Ovary (tissue), 9 donors: ENCODE data around the gene GSX2. TPM values are rescaled to one million over a fixed set of nuclear protein-coding genes. Genes with fewer than 3 reads are reported as not detected.

Experiments
- DNase-seq, 5 donors: peaks; one replicate each; pipeline ENCODE4 v3.0.0-alpha.2; 2019 to 2020
- H3K27ac ChIP-seq, 2 donors: fragments of 200-600 bp; one replicate each; pipeline versions ENCODE4 v1.5.1 to v1.8.0; 2019 to 2022
- H3K27me3 ChIP-seq: fragments of 200-600 bp; one replicate; pipeline ENCODE4 v1.8.0; 2022
- H3K36me3 ChIP-seq: fragments of 200-600 bp; sonication (generic); one replicate; pipeline ENCODE4 v1.5.1; 2019
- H3K4me1 ChIP-seq: one replicate; pipeline ENCODE4 v1.8.1; 2013; ENCODE audit warnings: mild to moderate bottlenecking, moderate library complexity; ENCODE audit not compliant: insufficient read depth
- H3K4me3 ChIP-seq: fragments of 200-600 bp; sonication (generic); one replicate; pipeline ENCODE4 v1.5.1; 2017
- H3K9me3 ChIP-seq, 2 donors: fragments of 200-600 bp in 1 of 2; sonication (generic) in 1 of 2; one replicate each; pipeline versions ENCODE4 v1.5.1 to v1.8.1; 2013 to 2019; ENCODE audit warnings: mild to moderate bottlenecking in 1 of 2, moderate library complexity in 1 of 2
- EP300 ChIP-seq: sonication (generic); formaldehyde crosslinking; IDR thresholded peaks from one replicate; pipeline ENCODE4 v1.6.1; 2017; ENCODE audit warnings: antibody characterized with exemption
- POLR2A ChIP-seq: fragments of 450-650 bp; IDR thresholded peaks from one replicate; pipeline ENCODE4 v1.6.1; 2017; ENCODE audit warnings: antibody characterized with exemption, mild to moderate bottlenecking, moderate library complexity
- WGBS, 3 donors: extraction: QIAGEN DNeasy Blood & Tissue Kit in 1 of 3; methylation state at CpG; one replicate each; pipeline versions ENCODE4 v1.1.5 to v1.1.7; 2013 to 2017; 5-methylcytosine and 5-hydroxymethylcytosine counted together
- intact Hi-C, 4 donors: fragments of 100-400 bp; cut with DNase I; formaldehyde crosslinking; loops; one replicate each; pipeline versions ENCODE4 v1.11.0 to v1.15.1; 2022 to 2023
- polyA plus RNA-seq, 2 donors: library from polyadenylated mRNA; stranded (reverse); fragments of 200-250 nt in 1 of 2; fragments of 350-450 nt in 1 of 2; fragmentation: Illumina TruSeq in 1 of 2; extraction: RNeasy Lipid Tissue Mini Kit (QIAGEN cat#74804) in 1 of 2; gene quantifications; one replicate each; pipeline ENCODE4 v1.2.3, GENCODE V29; 2013 to 2014
- total RNA-seq, 7 donors: library from RNA; depleted of rRNA in 2 of 7; stranded (reverse); fragments of >200 nt in 2 of 7; fragmentation: NEBNext Ultra II Directional in 3 of 7; extraction: Animal tissue kit (Norgen Biotek cat#: 25700) in 3 of 7; gene quantifications; one replicate each; pipeline versions ENCODE4 v1.1.0 to v1.2.4, GENCODE V29; 2016 to 2023
- TF ChIP-seq, protein P1 (sequence below), 3 donors: fragments of 450-650 bp in 2 of 3; fragments of 200-600 bp in 1 of 3; IDR thresholded peaks; one replicate each; pipeline versions ENCODE4 v1.5.1 to v1.8.0; 2016 to 2022; ENCODE audit warnings: antibody characterized with exemption in 3 of 3, mild to moderate bottlenecking in 1 of 3
- donor health status: DM: no; HTN: no; CAD: no; lungs with moderate emphysema.
- donor health status: DM: no; HTN: no; CAD: no.
- donor health status: Bipolar disorder and iron deficiency.
- donor health status: DM: yes; HTN: yes; CAD: no.
- donor health status: DM: no; HTN: no; CAD: no.
- donor health status: DM: yes; HTN: yes; CAD: no.

The GSX2 gene
- total and polyA plus RNA-seq, 9 donors, result not detected

- Histone ChIP-seq H3K9me3 (no peaks in the 10 kb centered on the region), H3K36me3 (no peaks in the 10 kb centered on the region), H3K27me3 (no peaks in the 10 kb centered on the region), H3K27ac (no peak overlapping the region), H3K4me3 (no peak overlapping the region), H3K4me1 (peaks cover 4% of the 10 kb centered on the region)
- intact Hi-C loops, result loop anchor here in 3 of 4 donors (10.0 kb wide), 3 partner anchors 154 to 174 kb away; partner anchors contain the start of gene PDGFRA (in 1 of the 3)
- WGBS, 3 donors, result 64 to 73% (median 64%) methylated on average over 3 of the region's 3 CpGs
- TF ChIP-seq POLR2A, result no peak
- TF ChIP-seq EP300, result no peak
- TF ChIP-seq, protein P1, sequence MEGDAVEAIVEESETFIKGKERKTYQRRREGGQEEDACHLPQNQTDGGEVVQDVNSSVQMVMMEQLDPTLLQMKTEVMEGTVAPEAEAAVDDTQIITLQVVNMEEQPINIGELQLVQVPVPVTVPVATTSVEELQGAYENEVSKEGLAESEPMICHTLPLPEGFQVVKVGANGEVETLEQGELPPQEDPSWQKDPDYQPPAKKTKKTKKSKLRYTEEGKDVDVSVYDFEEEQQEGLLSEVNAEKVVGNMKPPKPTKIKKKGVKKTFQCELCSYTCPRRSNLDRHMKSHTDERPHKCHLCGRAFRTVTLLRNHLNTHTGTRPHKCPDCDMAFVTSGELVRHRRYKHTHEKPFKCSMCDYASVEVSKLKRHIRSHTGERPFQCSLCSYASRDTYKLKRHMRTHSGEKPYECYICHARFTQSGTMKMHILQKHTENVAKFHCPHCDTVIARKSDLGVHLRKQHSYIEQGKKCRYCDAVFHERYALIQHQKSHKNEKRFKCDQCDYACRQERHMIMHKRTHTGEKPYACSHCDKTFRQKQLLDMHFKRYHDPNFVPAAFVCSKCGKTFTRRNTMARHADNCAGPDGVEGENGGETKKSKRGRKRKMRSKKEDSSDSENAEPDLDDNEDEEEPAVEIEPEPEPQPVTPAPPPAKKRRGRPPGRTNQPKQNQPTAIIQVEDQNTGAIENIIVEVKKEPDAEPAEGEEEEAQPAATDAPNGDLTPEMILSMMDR (IDR thresholded peaks at IDR 0.05), result no peak
- no peak for DNase-seq
These were observed 38.9 kb upstream of the GSX2 start for GRCh38 chr4:54061067-54061466.

DNA sequence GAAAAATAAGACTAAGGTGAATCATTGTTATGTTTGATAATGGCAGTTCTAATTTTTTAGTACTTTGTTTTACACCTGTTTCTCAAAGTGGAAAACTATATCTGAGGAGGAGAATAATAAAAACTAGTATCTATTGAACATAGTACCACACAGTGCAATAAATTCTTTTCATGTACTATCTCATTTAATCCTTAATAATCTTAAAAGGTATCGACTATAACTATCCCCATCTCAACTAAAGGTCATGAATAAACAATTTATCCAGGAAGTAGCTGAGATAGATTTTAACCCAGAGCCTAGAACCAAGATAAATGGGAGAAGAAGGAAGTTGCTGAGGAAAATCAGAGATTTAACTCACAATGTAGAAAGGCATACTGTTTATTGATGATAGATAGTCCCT, 38.1 kb upstream of the GSX2 start:
- Histone ChIP-seq H3K36me3 (no peaks in the 10 kb centered on the region), H3K9me3 (no peaks in the 10 kb centered on the region), H3K4me1 (peaks cover 4% of the 10 kb centered on the region), H3K4me3 (peak overlapping the region; percentile 96), H3K27ac (no peak overlapping the region), H3K27me3 (no peaks in the 10 kb centered on the region)
- TF ChIP-seq, protein P1 (IDR thresholded peaks at IDR 0.05), result no peak
- TF ChIP-seq EP300, result no peak
- TF ChIP-seq POLR2A, result no peak
- DNase-seq, result no peak
- WGBS, 3 donors, result 78 to 85% (median 79%) methylated on average over 1 of the region's 1 CpG
- intact Hi-C loops, result loop anchor here in 3 of 4 donors (10.0 kb wide), 3 partner anchors 153 to 173 kb away; partner anchors contain the start of gene PDGFRA (in 1 of the 3)

- TF ChIP-seq EP300, result no peak
- no peak for TF ChIP-seq POLR2A
- TF ChIP-seq, protein P1 (IDR thresholded peaks at IDR 0.05), result no peak
- Histone ChIP-seq H3K27ac (no peak overlapping the region), H3K36me3 (no peaks in the 10 kb centered on the region), H3K4me1 (peaks cover 4% of the 10 kb centered on the region), H3K27me3 (no peaks in the 10 kb centered on the region), H3K9me3 (no peaks in the 10 kb centered on the region), H3K4me3 (peak overlapping the region; percentile 96)
- 45 to 61% (median 58%) methylated on average over 3 of the region's 3 CpGs for WGBS, 3 donors
- intact Hi-C loops, result loop anchor here in 3 of 4 donors (10.0 kb wide), 3 partner anchors 152 to 172 kb away; partner anchors contain the start of gene PDGFRA (in 1 of the 3)
- DNase-seq, result no peak
These were observed 37.6 kb upstream of the GSX2 start for GRCh38 chr4:54062392-54062791.

DNA sequence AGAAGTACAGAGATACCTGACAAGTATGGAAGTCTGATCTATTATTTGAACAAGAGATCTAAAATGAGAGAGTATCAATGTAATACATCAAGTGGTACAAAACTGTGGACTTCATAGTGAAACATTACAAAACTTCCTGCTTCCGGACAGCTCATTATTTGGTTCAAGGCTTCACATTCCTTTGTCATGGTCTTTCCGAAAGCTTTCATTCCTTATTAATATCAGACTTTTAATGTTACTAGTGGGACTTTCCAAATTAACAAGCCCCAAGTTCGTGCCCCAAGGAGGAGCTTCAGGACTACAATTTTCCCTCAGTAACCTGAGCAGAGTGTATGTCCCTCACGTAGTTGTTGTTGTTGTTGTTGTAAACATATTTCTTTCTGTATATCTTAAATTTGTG, 36.7 kb upstream of the GSX2 start:
- DNase-seq, result no peak
- intact Hi-C loops, result loop anchor here in 3 of 4 donors (10.0 kb wide), 3 partner anchors 152 to 172 kb away; partner anchors contain the start of gene PDGFRA (in 1 of the 3)
- peaks cover 4% of the 10 kb centered on the region for H3K4me1 ChIP-seq
- TF ChIP-seq EP300 (no peak), POLR2A (no peak)
- TF ChIP-seq, protein P1 (IDR thresholded peaks at IDR 0.05), result no peak
- H3K27ac ChIP-seq, result no peak overlapping the region
- WGBS, 3 donors, result 0 to 1% (median 1%) methylated on average over 4 of the region's 4 CpGs
- no peaks in the 10 kb centered on the region for H3K27me3 ChIP-seq
- no peaks in the 10 kb centered on the region for H3K36me3 ChIP-seq
- H3K4me3 ChIP-seq, result peak overlapping the region; percentile 96
- no peaks in the 10 kb centered on the region for H3K9me3 ChIP-seq
